GM10266 (cell line): ENCODE results near the gene MAPKAP1.

Experiments used
- DNase-seq: peaks from one replicate; pipeline ENCODE4 v3.0.0; 2012; ENCODE audit errors: extremely low spot score
- CTCF ChIP-seq: IDR thresholded peaks from 2 replicates; pipeline ENCODE4 v1.5.1; 2012; ENCODE audit warnings: mild to moderate bottlenecking, low read depth; ENCODE audit not compliant: control insufficient read depth, insufficient read depth; ENCODE audit errors: missing control alignments

MAPKAP1 gene

DNA sequence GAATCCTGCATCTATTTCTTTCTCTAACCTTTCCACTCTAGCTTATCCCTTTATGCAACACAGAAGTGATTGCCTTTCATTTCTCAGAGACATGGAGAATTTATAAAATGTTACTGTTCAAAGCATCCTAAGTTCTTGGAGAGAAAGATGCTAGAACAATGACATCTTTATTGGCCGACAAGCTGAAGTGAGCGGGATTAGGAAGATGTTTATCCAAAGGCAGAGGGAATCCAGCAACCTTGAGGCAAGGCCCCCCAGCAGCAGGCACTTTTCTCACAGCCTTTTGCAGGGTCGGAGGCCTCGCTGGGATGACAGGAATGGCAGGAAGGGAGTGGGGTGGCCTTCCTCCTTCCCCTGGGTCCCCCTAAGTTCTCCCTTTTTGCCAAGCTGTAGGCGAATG, 240.6 kb downstream of the MAPKAP1 start:
- no peak for TF ChIP-seq CTCF
- no peak for DNase-seq

DNA sequence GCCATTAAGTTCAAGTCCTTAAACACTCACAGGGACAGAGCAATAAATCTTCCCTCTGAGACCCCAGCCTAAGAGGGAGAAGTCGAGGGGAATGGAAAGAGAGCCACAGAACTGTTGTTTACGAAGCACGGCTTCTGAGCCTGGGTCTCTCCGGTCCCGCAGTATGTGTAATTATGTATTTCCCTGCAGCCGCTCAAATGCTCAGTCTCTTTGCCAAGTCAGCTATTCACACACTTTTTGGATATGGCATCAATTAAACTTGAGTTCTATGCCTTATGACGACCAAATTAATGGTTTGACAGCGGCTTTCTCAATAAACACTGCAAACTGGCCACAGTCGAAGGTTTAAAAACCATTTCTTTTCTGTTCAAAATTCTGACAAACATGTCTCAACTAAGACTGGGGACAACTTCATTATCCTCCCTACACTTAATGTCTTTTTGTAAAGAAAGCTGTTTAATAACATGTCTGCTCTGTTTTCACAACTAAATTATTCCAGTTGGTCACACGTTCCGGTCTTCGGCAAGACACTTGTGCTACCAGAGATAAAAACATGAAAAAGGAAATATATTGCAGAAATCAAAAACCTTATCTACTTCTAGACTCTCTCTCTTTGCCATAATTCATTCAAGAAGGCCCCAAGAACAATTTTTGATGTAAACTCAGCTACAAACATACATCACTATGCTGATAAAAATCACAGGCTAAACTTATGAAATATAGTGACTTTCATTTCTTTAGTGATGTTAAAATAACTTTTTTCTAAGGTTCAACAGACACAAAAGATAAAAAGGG, 242.2 kb downstream of the MAPKAP1 start:
- DNase-seq, result no peak

GRCh38 chr9:125463926-125464325, 243.1 kb downstream of the MAPKAP1 start:
- DNase-seq, result no peak
- no peak for TF ChIP-seq CTCF

More for the DNA sequence above, 242.2 kb downstream of the MAPKAP1 start:
- TF ChIP-seq CTCF, result no peak

GRCh38 chr9:125462861-125463291, 244.1 kb downstream of the MAPKAP1 start:
- no peak for TF ChIP-seq CTCF
- no peak for DNase-seq

- no peak for DNase-seq
- TF ChIP-seq CTCF, result no peak
Observed at GRCh38 chr9:125461636-125462190, 245.3 kb downstream of the MAPKAP1 start.

GRCh38 chr9:125460883-125461635, 245.9 kb downstream of the MAPKAP1 start:
- TF ChIP-seq CTCF, result no peak
- DNase-seq, result no peak
